ENCODE measurements around the gene LILRA5.

DNA sequence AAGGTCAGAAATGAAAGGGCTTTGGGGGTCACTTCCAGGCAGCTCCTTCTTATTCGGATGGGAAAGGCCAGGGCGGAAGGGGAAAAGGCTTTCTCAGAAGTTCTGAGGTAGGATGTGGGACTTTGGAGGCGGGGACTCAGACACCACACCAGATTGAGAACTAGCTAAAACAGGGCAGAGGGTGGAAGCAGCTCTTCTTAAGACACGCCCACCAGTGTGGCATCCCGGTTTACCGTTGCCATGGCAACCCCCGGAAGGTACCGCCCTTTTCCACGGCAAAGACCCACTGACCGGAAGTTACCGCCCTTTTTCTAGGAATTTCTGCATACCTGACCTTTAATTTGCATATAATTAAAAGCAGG is 3.8 kb upstream of the LILRA5 start:
- TF ChIP-seq TCF12 (IDR thresholded peaks at IDR 0.05; ENCODE audit: low read depth, low read length): no peak
- TF ChIP-seq EZH2 (IDR thresholded peaks at IDR 0.05; ENCODE audit: low read depth, low read length, severe bottlenecking): no peak
- no peak for TF ChIP-seq MAFK (IDR thresholded peaks at IDR 0.05; ENCODE audit: low read depth, low read length)
- TF ChIP-seq EGR1 (IDR thresholded peaks at IDR 0.05; ENCODE audit: borderline replicate concordance, low read depth, low read length): no peak
- TF ChIP-seq GTF2F1 (IDR thresholded peaks at IDR 0.05; ENCODE audit: borderline replicate concordance, low read depth, low read length): no peak

All from H1 (cell line).